Tibial nerve (tissue), 4 donors: Measurements from ENCODE around the gene VLDLR. TPM values are rescaled to one million over a fixed set of nuclear protein-coding genes. Genes with fewer than 3 reads are reported as not detected.

Experiments used
- DNase-seq, 2 donors: peaks; one replicate each; pipeline ENCODE4 v3.0.0-alpha.2; 2019; ENCODE audit warnings: low spot score in 2 of 2
- H3K27ac ChIP-seq, 4 donors: fragments of 200-600 bp; sonication (generic) in 3 of 4; one replicate each; pipeline ENCODE4 v1.5.1; 2017 to 2019; ENCODE audit warnings: mild to moderate bottlenecking in 1 of 4
- H3K27me3 ChIP-seq, 2 donors: fragments of 200-600 bp; sonication (generic) in 1 of 2; one replicate each; pipeline versions ENCODE4 v1.5.1 to v1.6.0; 2017 to 2019
- H3K36me3 ChIP-seq, 3 donors: fragments of 200-600 bp; sonication (generic); one replicate each; pipeline ENCODE4 v1.5.1; 2018 to 2019
- H3K4me1 ChIP-seq, 4 donors: fragments of 200-600 bp; sonication (generic) in 3 of 4; one replicate each; pipeline ENCODE4 v1.5.1; 2017 to 2019
- H3K4me3 ChIP-seq, 4 donors: fragments of 200-600 bp; sonication (generic) in 3 of 4; one replicate each; pipeline ENCODE4 v1.5.1; 2017 to 2019; ENCODE audit warnings: mild to moderate bottlenecking in 1 of 4, moderate library complexity in 1 of 4
- H3K9me3 ChIP-seq, 4 donors: fragments of 200-600 bp; sonication (generic) in 3 of 4; one replicate each; pipeline ENCODE4 v1.5.1; 2017 to 2019
- CTCF ChIP-seq, 5 experiments: fragments of 200-600 bp in 3 of 5; fragments of 450-650 bp in 2 of 5; sonication (generic) in 3 of 5; IDR thresholded peaks; one replicate each; pipeline ENCODE4 v1.5.1; 2016 to 2019; ENCODE audit warnings: antibody characterized with exemption in 5 of 5, mild to moderate bottlenecking in 3 of 5, moderate library complexity in 2 of 5
- EP300 ChIP-seq, 2 donors: sonication (generic); formaldehyde crosslinking; IDR thresholded peaks; one replicate each; pipeline ENCODE4 v1.6.1; 2017; ENCODE audit warnings: antibody characterized with exemption in 2 of 2, mild to moderate bottlenecking in 1 of 2
- POLR2A ChIP-seq, 2 donors: fragments of 450-650 bp; IDR thresholded peaks; one replicate each; pipeline ENCODE4 v1.6.1; 2017; ENCODE audit warnings: antibody characterized with exemption in 2 of 2, mild to moderate bottlenecking in 2 of 2, moderate library complexity in 2 of 2
- WGBS, 2 donors: methylation state at CpG; one replicate each; pipeline ENCODE4 v1.1.5; 2018; 5-methylcytosine and 5-hydroxymethylcytosine counted together
- total RNA-seq, 4 donors: library from RNA; depleted of rRNA; stranded (reverse); fragments of >200 nt; gene quantifications; one replicate each; pipeline ENCODE4 v1.1.0, GENCODE V29; 2016

The VLDLR gene
- total RNA-seq, 4 donors from 2014 or later: 9.0 to 14.0 (median 11.1) TPM

- DNase-seq: no peak
- WGBS, 2 donors: 92 to 93% methylated on average over 3 of the region's 3 CpGs
These were observed 51.6 kb downstream of the VLDLR start for GRCh38 chr9:2673161-2673560.

GRCh38 chr9:2674141-2674824, 52.7 kb downstream of the VLDLR start:
- no peaks in the 10 kb centered on the region for H3K36me3 ChIP-seq
- no peak overlapping the region for H3K4me3 ChIP-seq
- WGBS, 2 donors: 77 to 83% methylated on average over 9 of the region's 9 CpGs
- no peaks in the 10 kb centered on the region for H3K9me3 ChIP-seq
- TF ChIP-seq CTCF (IDR thresholded peaks at IDR 0.05): no peak
- no peak for TF ChIP-seq POLR2A (IDR thresholded peaks at IDR 0.05)
- no peak for TF ChIP-seq EP300 (IDR thresholded peaks at IDR 0.05)
- no peaks in the 10 kb centered on the region for H3K27me3 ChIP-seq
- DNase-seq: no peak
- no peaks in the 10 kb centered on the region for H3K4me1 ChIP-seq
- H3K27ac ChIP-seq: no peak overlapping the region

More at GRCh38 chr9:2673161-2673560, 51.6 kb downstream of the VLDLR start:
- Histone ChIP-seq H3K9me3 (no peaks in the 10 kb centered on the region), H3K4me1 (no peaks in the 10 kb centered on the region), H3K27ac (no peak overlapping the region), H3K36me3 (no peaks in the 10 kb centered on the region), H3K27me3 (no peaks in the 10 kb centered on the region), H3K4me3 (no peak overlapping the region)
- TF ChIP-seq POLR2A (IDR thresholded peaks at IDR 0.05) (no peak), EP300 (IDR thresholded peaks at IDR 0.05) (no peak), CTCF (IDR thresholded peaks at IDR 0.05) (no peak)

GRCh38 chr9:2675834-2676233, 54.2 kb downstream of the VLDLR start:
- no peak for TF ChIP-seq POLR2A (IDR thresholded peaks at IDR 0.05)
- TF ChIP-seq CTCF (IDR thresholded peaks at IDR 0.05): no peak
- TF ChIP-seq EP300 (IDR thresholded peaks at IDR 0.05): no peak
- Histone ChIP-seq H3K9me3 (no peaks in the 10 kb centered on the region), H3K4me1 (no peaks in the 10 kb centered on the region), H3K4me3 (no peak overlapping the region), H3K27me3 (no peaks in the 10 kb centered on the region), H3K36me3 (no peaks in the 10 kb centered on the region), H3K27ac (no peak overlapping the region)
- 67 to 79% methylated on average over 1 of the region's 1 CpG for WGBS, 2 donors
- no peak for DNase-seq

GRCh38 chr9:2676466-2676865, 54.9 kb downstream of the VLDLR start:
- 58 to 62% methylated on average over 4 of the region's 4 CpGs for WGBS, 2 donors
- Histone ChIP-seq H3K9me3 (no peaks in the 10 kb centered on the region), H3K27me3 (no peaks in the 10 kb centered on the region), H3K4me1 (no peaks in the 10 kb centered on the region), H3K4me3 (no peak overlapping the region), H3K36me3 (no peaks in the 10 kb centered on the region), H3K27ac (no peak overlapping the region)
- TF ChIP-seq EP300 (IDR thresholded peaks at IDR 0.05) (no peak), POLR2A (IDR thresholded peaks at IDR 0.05) (no peak), CTCF (IDR thresholded peaks at IDR 0.05) (no peak)
- no peak for DNase-seq

- no peak for DNase-seq
- no peaks in the 10 kb centered on the region for H3K36me3 ChIP-seq
- 70% methylated on average over 5 of the region's 5 CpGs for WGBS, 2 donors
- no peaks in the 10 kb centered on the region for H3K4me1 ChIP-seq
- TF ChIP-seq EP300 (IDR thresholded peaks at IDR 0.05) (no peak), POLR2A (IDR thresholded peaks at IDR 0.05) (no peak), CTCF (IDR thresholded peaks at IDR 0.05) (no peak)
- H3K4me3 ChIP-seq: no peak overlapping the region
- H3K9me3 ChIP-seq: no peaks in the 10 kb centered on the region
- H3K27me3 ChIP-seq: no peaks in the 10 kb centered on the region
- H3K27ac ChIP-seq: no peak overlapping the region
These were observed 56.6 kb downstream of the VLDLR start for GRCh38 chr9:2677915-2678889.
